ENCODE data around the gene AMFR.

DNA sequence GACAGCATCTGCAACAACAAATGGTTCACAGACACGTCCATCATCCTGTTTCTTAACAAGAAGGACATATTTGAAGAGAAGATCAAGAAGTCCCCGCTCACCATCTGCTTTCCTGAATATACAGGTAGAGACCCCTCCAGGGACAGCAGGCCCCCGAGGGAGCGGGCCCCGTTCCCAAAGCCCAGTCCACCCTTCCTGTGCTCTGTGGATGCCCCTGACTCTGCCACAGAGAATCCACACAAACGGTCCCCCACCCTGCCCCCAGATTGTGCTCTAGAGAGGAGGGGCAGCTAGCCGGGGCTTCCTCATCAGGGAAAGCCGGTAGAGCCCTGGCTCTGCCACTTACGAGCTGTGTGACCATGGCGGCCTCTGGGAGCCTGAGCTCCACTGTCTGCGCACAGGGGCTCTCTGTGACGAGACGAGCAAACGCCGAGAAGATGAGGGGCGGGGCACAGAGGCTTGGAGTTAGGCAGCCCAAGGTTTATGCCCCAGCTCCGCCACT lies 84.4 kb downstream of the AMFR start:
- TF ChIP-seq, protein P1, sequence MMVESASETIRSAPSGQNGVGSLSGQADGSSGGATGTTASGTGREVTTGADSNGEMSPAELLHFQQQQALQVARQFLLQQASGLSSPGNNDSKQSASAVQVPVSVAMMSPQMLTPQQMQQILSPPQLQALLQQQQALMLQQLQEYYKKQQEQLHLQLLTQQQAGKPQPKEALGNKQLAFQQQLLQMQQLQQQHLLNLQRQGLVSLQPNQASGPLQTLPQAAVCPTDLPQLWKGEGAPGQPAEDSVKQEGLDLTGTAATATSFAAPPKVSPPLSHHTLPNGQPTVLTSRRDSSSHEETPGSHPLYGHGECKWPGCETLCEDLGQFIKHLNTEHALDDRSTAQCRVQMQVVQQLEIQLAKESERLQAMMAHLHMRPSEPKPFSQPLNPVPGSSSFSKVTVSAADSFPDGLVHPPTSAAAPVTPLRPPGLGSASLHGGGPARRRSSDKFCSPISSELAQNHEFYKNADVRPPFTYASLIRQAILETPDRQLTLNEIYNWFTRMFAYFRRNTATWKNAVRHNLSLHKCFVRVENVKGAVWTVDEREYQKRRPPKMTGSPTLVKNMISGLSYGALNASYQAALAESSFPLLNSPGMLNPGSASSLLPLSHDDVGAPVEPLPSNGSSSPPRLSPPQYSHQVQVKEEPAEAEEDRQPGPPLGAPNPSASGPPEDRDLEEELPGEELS (CRISPR knock-in tag; IDR thresholded peaks at IDR 0.05) = no peak
- TF ChIP-seq, protein P2, sequence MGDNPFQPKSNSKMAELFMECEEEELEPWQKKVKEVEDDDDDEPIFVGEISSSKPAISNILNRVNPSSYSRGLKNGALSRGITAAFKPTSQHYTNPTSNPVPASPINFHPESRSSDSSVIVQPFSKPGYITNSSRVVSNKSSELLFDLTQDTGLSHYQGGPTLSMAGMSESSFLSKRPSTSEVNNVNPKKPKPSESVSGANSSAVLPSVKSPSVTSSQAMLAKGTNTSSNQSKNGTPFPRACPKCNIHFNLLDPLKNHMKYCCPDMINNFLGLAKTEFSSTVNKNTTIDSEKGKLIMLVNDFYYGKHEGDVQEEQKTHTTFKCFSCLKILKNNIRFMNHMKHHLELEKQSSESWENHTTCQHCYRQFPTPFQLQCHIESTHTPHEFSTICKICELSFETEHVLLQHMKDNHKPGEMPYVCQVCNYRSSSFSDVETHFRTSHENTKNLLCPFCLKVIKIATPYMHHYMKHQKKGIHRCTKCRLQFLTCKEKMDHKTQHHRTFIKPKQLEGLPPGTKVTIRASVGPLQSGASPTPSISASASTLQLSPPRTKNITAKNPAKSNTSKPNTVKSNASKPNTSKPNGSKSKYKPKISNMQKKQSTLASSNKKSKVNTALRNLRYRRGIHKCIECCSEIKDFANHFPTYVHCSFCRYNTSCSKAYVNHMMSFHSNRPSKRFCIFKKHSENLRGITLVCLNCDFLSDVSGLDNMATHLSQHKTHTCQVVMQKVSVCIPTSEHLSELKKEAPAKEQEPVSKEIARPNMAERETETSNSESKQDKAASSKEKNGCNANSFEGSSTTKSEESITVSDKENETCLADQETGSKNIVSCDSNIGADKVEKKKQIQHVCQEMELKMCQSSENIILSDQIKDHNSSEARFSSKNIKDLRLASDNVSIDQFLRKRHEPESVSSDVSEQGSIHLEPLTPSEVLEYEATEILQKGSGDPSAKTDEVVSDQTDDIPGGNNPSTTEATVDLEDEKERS (CRISPR knock-in tag; IDR thresholded peaks at IDR 0.05) = no peak
- TF ChIP-seq U2AF1 (optimal IDR thresholded peaks at IDR 0.05; ENCODE audit: low read depth, low read length) = no peak
- no peak for TF ChIP-seq SIX4 (CRISPR knock-in tag; IDR thresholded peaks at IDR 0.05)
- TF ChIP-seq CCAR2 (optimal IDR thresholded peaks at IDR 0.05; ENCODE audit: low read depth, low read length) = no peak
- no peak for TF ChIP-seq POLR2A (IDR thresholded peaks at IDR 0.05; ENCODE audit: insufficient read depth in 1 of 2, low read depth in 2 of 2, low read length in 2 of 2)
- no peak for TF ChIP-seq MYC (CRISPR knock-in tag; IDR thresholded peaks at IDR 0.05; ENCODE audit: borderline replicate concordance)
- TF ChIP-seq GPN1 (CRISPR knock-in tag; IDR thresholded peaks at IDR 0.05; ENCODE audit: borderline replicate concordance) = no peak
- no peak for TF ChIP-seq KLF12 (CRISPR knock-in tag; IDR thresholded peaks at IDR 0.05; ENCODE audit: borderline replicate concordance)
- TF ChIP-seq, protein P3, sequence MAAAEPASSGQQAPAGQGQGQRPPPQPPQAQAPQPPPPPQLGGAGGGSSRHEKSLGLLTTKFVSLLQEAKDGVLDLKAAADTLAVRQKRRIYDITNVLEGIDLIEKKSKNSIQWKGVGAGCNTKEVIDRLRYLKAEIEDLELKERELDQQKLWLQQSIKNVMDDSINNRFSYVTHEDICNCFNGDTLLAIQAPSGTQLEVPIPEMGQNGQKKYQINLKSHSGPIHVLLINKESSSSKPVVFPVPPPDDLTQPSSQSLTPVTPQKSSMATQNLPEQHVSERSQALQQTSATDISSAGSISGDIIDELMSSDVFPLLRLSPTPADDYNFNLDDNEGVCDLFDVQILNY (CRISPR knock-in tag; conservative IDR thresholded peaks at IDR 0.05) = no peak
- no peak for TF ChIP-seq EZH2 (conservative IDR thresholded peaks at IDR 0.05; ENCODE audit: low read depth, low read length)
- no peak for TF ChIP-seq TP53 (CRISPR knock-in tag; conservative IDR thresholded peaks at IDR 0.05)
- TF ChIP-seq, protein P4, sequence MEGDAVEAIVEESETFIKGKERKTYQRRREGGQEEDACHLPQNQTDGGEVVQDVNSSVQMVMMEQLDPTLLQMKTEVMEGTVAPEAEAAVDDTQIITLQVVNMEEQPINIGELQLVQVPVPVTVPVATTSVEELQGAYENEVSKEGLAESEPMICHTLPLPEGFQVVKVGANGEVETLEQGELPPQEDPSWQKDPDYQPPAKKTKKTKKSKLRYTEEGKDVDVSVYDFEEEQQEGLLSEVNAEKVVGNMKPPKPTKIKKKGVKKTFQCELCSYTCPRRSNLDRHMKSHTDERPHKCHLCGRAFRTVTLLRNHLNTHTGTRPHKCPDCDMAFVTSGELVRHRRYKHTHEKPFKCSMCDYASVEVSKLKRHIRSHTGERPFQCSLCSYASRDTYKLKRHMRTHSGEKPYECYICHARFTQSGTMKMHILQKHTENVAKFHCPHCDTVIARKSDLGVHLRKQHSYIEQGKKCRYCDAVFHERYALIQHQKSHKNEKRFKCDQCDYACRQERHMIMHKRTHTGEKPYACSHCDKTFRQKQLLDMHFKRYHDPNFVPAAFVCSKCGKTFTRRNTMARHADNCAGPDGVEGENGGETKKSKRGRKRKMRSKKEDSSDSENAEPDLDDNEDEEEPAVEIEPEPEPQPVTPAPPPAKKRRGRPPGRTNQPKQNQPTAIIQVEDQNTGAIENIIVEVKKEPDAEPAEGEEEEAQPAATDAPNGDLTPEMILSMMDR (CRISPR knock-in tag; IDR thresholded peaks at IDR 0.05) = no peak
- TF ChIP-seq, protein P5, sequence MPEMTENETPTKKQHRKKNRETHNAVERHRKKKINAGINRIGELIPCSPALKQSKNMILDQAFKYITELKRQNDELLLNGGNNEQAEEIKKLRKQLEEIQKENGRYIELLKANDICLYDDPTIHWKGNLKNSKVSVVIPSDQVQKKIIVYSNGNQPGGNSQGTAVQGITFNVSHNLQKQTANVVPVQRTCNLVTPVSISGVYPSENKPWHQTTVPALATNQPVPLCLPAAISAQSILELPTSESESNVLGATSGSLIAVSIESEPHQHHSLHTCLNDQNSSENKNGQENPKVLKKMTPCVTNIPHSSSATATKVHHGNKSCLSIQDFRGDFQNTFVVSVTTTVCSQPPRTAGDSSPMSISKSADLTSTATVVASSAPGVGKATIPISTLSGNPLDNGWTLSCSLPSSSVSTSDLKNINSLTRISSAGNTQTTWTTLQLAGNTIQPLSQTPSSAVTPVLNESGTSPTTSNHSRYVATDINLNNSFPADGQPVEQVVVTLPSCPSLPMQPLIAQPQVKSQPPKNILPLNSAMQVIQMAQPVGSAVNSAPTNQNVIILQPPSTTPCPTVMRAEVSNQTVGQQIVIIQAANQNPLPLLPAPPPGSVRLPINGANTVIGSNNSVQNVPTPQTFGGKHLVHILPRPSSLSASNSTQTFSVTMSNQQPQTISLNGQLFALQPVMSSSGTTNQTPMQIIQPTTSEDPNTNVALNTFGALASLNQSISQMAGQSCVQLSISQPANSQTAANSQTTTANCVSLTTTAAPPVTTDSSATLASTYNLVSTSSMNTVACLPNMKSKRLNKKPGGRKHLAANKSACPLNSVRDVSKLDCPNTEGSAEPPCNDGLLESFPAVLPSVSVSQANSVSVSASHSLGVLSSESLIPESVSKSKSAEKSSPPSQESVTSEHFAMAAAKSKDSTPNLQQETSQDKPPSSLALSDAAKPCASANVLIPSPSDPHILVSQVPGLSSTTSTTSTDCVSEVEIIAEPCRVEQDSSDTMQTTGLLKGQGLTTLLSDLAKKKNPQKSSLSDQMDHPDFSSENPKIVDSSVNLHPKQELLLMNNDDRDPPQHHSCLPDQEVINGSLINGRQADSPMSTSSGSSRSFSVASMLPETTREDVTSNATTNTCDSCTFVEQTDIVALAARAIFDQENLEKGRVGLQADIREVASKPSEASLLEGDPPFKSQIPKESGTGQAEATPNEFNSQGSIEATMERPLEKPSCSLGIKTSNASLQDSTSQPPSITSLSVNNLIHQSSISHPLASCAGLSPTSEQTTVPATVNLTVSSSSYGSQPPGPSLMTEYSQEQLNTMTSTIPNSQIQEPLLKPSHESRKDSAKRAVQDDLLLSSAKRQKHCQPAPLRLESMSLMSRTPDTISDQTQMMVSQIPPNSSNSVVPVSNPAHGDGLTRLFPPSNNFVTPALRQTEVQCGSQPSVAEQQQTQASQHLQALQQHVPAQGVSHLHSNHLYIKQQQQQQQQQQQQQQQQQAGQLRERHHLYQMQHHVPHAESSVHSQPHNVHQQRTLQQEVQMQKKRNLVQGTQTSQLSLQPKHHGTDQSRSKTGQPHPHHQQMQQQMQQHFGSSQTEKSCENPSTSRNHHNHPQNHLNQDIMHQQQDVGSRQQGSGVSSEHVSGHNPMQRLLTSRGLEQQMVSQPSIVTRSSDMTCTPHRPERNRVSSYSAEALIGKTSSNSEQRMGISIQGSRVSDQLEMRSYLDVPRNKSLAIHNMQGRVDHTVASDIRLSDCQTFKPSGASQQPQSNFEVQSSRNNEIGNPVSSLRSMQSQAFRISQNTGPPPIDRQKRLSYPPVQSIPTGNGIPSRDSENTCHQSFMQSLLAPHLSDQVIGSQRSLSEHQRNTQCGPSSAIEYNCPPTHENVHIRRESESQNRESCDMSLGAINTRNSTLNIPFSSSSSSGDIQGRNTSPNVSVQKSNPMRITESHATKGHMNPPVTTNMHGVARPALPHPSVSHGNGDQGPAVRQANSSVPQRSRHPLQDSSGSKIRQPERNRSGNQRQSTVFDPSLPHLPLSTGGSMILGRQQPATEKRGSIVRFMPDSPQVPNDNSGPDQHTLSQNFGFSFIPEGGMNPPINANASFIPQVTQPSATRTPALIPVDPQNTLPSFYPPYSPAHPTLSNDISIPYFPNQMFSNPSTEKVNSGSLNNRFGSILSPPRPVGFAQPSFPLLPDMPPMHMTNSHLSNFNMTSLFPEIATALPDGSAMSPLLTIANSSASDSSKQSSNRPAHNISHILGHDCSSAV (CRISPR knock-in tag; IDR thresholded peaks at IDR 0.05; ENCODE audit: borderline replicate concordance) = no peak
